Tracheal epithelial cell (primary cell): ENCODE results near the gene EDEM2. TPM values are rescaled to one million over a fixed set of nuclear protein-coding genes. Genes with fewer than 3 reads are reported as not detected.

ENCODE experiments used
- total RNA-seq: library from RNA; depleted of rRNA; stranded (reverse); fragments of >200 nt; gene quantifications from 2 replicates; pipeline ENCODE4 v1.2.1, GENCODE V29; 2014

EDEM2 gene, protein sequence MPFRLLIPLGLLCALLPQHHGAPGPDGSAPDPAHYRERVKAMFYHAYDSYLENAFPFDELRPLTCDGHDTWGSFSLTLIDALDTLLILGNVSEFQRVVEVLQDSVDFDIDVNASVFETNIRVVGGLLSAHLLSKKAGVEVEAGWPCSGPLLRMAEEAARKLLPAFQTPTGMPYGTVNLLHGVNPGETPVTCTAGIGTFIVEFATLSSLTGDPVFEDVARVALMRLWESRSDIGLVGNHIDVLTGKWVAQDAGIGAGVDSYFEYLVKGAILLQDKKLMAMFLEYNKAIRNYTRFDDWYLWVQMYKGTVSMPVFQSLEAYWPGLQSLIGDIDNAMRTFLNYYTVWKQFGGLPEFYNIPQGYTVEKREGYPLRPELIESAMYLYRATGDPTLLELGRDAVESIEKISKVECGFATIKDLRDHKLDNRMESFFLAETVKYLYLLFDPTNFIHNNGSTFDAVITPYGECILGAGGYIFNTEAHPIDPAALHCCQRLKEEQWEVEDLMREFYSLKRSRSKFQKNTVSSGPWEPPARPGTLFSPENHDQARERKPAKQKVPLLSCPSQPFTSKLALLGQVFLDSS
- total RNA-seq, result 36.9 and 50.6 TPM in 2 replicates

DNA sequence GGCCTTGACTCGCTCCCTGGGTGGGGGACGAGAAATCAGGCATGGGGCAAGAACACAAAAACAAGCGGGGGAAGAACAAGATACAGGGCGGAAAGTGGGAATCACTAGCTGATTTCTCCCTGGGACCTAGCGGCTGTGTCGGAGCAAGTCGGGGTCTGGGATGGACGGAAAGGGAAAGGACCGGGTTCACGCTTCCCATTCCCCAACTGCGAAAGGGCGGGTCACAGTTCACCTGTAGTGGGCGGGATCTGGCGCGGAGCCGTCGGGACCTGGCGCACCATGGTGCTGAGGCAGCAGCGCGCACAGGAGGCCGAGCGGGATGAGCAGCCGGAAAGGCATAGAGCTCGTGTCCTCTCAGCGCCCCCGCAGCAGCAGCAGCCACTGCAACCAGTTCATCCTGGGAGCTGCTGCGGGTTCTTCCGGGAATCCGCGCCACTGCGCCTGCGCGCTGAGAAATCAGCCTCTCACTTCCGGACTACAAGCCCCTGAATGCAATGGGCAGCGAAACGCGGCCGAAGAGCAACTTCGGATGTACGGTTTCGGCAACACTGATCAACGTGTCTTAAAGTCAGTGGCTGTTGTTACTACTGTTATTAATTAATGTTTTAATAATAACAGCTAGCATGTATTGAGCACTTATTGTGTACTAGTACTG is at the start of gene EDEM2:
TSS of gene EDEM2 (minus strand) at position 417 of the 655 bp plus-strand sequence. CDS start at position 339, 78 bp downstream.

DNA sequence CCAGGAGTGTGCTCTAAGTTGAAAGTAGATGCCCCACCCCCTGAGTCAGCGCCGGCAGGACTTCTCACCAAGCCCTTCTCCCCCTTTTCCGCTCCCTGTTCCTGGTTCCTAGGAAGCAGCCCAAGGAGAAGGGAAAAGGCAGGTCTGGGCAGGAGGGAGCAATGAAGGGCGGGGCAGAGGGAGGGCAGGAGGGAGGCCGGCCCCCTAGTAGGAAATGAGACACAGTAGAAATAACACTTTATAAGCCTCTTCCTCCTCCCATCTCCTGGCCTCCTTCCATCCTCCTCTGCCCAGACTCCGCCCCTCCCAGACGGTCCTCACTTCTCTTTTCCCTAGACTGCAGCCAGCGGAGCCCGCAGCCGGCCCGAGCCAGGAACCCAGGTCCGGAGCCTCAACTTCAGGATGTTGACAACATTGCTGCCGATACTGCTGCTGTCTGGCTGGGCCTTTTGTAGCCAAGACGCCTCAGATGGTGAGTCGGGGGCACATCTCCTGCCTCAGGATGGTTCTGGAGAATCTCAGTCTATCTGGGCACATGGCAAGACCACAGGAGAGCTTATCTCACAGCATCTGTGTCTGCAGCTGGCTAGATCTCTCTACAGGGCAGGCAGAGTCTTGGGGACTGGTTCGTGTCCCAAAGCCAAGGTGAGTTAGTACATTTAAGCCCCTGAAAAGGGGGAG is 24.8 kb upstream of the EDEM2 start, which contains the start of gene PROCR:
TSS of gene PROCR (plus strand) at position 320 of the 681 bp plus-strand sequence. CDS start at position 403, 83 bp downstream.

DNA sequence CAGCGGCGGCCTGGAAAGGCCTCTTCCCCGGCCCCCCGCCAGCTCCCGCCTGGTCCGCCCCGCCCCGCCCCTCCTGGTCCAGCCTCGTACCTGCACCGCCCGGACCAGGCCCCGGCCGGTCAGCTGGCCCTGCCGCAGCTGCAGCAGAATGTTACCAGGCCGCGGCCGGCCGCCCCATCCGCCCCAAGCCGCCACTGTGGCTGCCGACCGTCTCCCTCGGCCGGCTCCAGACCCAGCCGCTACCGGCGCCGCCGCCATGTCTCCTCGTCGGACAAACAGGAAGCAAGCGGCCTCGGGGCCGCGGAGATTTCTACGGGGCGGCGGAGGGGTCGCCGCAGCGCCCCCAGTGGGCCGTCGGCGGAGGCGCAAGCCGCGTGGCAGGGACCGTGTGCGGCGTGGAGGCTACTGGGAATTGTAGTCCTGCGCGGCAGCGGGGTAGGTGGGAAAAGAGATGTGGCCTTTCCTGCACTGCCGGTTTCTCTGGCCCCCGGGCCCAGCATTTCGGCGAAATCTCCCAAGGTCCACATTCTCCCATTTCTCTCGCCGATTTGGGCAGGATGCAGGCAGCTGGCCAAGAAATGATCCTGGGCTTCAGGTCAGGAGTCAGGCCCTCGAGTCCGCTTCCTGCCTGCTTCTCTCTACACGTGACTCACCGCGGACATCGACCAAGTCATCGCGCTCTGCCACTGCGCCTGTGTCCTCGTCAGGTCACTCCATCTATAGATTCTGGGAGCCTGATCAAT is 54.4 kb downstream of the EDEM2 start, which contains the start of gene TRPC4AP:
TSS of gene TRPC4AP (minus strand) at position 284 of the 743 bp plus-strand sequence. CDS start at position 258, 26 bp downstream.

Other genes with a start within 250 kb of the EDEM2 start
- gene GSS, start 191.5 kb downstream of the EDEM2 start, total RNA-seq, result 84.3 and 94.0 TPM in 2 replicates
- 0.72 TPM in 1 of 2 replicates, not detected in the other for gene MYH7B, start 191.5 kb downstream of the EDEM2 start, total RNA-seq
- 34.5 and 61.2 TPM in 2 replicates for gene TRPC4AP, start 54.5 kb downstream of the EDEM2 start, total RNA-seq
- 92.3 and 122 TPM in 2 replicates for gene PROCR, start 24.7 kb upstream of the EDEM2 start, total RNA-seq
- gene MMP24, start 79.4 kb upstream of the EDEM2 start, total RNA-seq, result 9.4 TPM in 1 of 2 replicates, not detected in the other
- 4.6 and 6.2 TPM in 2 replicates for gene MMP24OS, start 130.8 kb upstream of the EDEM2 start, total RNA-seq
- 227 and 412 TPM in 2 replicates for gene EIF6, start 137.4 kb upstream of the EDEM2 start, total RNA-seq
- under 0.01 TPM in 2 replicates for gene FAM83C, start 145.1 kb upstream of the EDEM2 start, total RNA-seq